Heart right ventricle (tissue), 16 donors: ENCODE data around the gene GATAD2B. TPM values are rescaled to one million over a fixed set of nuclear protein-coding genes. Genes with fewer than 3 reads are reported as not detected.

Source experiments
- ATAC-seq, 8 donors: fragments of 200-7000 bp; cut with Tn5 transposase; one replicate each; pipeline ENCODE4 v1.9.1; 2020; ENCODE audit warnings: mild to moderate bottlenecking in 8 of 8, moderate library complexity in 8 of 8, moderate number of reproducible peaks in 1 of 8
- DNase-seq, 2 donors: peaks; one replicate each; pipeline ENCODE4 v3.0.0-alpha.2; 2020
- H3K27ac ChIP-seq, 10 donors: fragments of 200-600 bp; sonication (generic) in 2 of 10; one replicate each; pipeline versions ENCODE4 v1.5.0 to v1.8.0; 2020 to 2022; ENCODE audit warnings: mild to moderate bottlenecking in 3 of 10
- H3K27me3 ChIP-seq, 7 donors: fragments of 200-600 bp; one replicate each; pipeline ENCODE4 v1.8.0; 2021 to 2022; ENCODE audit warnings: mild to moderate bottlenecking in 2 of 7
- H3K36me3 ChIP-seq, 9 donors: fragments of 200-600 bp; sonication (generic) in 1 of 9; one replicate each; pipeline versions ENCODE4 v1.5.0 to v1.8.0; 2020 to 2022; ENCODE audit warnings: mild to moderate bottlenecking in 2 of 9
- H3K4me1 ChIP-seq, 9 donors: fragments of 200-600 bp; sonication (generic) in 1 of 9; one replicate each; pipeline versions ENCODE4 v1.5.0 to v1.8.0; 2020 to 2022; ENCODE audit warnings: mild to moderate bottlenecking in 4 of 9
- H3K4me3 ChIP-seq, 10 donors: fragments of 200-600 bp; sonication (generic) in 2 of 10; one replicate each; pipeline versions ENCODE4 v1.5.0 to v1.8.0; 2020 to 2022; ENCODE audit warnings: mild to moderate bottlenecking in 7 of 10, moderate library complexity in 2 of 10
- H3K9me3 ChIP-seq, 11 donors: fragments of 200-600 bp in 10 of 11; sonication (generic) in 2 of 11; one replicate each; pipeline versions ENCODE4 v1.5.0 to v1.8.0; 2013 to 2022; ENCODE audit warnings: mild to moderate bottlenecking in 2 of 11, control low read depth in 1 of 11, moderate library complexity in 1 of 11
- CTCF ChIP-seq, 9 donors: fragments of 200-600 bp; sonication (generic) in 2 of 9; IDR thresholded peaks; one replicate each; pipeline versions ENCODE4 v1.5.0 to v1.8.0; 2021 to 2022; ENCODE audit warnings: antibody characterized with exemption in 9 of 9, mild to moderate bottlenecking in 5 of 9, moderate library complexity in 1 of 9
- WGBS, 2 donors: extraction: QIAGEN DNeasy Blood & Tissue Kit; methylation state at CpG; one replicate each; pipeline ENCODE4 v1.1.7; 2013; ENCODE audit warnings: inconsistent platforms in 1 of 2; 5-methylcytosine and 5-hydroxymethylcytosine counted together
- intact Hi-C, 10 donors: fragments of 100-400 bp; cut with DNase I; formaldehyde crosslinking; loops; one replicate each; pipeline versions ENCODE4 v1.11.1 to v1.14.2; 2022
- polyA plus RNA-seq, 2 donors: library from polyadenylated mRNA; stranded (reverse); fragments of 200-250 nt; gene quantifications; one replicate each; pipeline ENCODE4 v1.2.3, GENCODE V29; 2013
- total RNA-seq, 10 donors: library from RNA; stranded (reverse); fragmentation: NEBNext Ultra II Directional in 3 of 10; extraction: Animal tissue kit (Norgen Biotek cat#: 25700) in 3 of 10; gene quantifications; one replicate each; pipeline versions ENCODE4 v1.2.1 to v1.2.4, GENCODE V29; 2021 to 2023
- donor health status: Arrhythmogenic right ventricular cardiomyopathy.
- donor health status: ischemic (EF 13 %, LVEDD 7.1; RV severe dilation, severe dysfunction).
- donor health status: healthy with polysubstance abuse.
- donor health status: DM: no; HTN: yes; CAD: no.
- donor health status: DM: no; HTN: no; CAD: no.
- donor health status: ischemic (EF 25% LVEDD 6.9; RV normal size, moderate dysfunction).
- donor health status: ischemic (EF 25% LVEDD 5.7; RV mildly dilated, moderate dysfunction).
- donor health status: healthy.
- donor health status: DM: yes; HTN: yes; CAD: no.
- donor health status: Ischemic cardiomyopathy.
- donor health status: ischemic (EF 35%, LVEDD 5.7; RV mildly dilated, moderate dysfunction).
- donor health status: nonischemic (EF 11% LVEDD 7.7; RV severe dilation, severe dysfunction).
- donor health status: DM: yes; HTN: yes; CAD: no.
- donor health status: PGD.
- donor health status: ischemic (EF 29% LVEDD 5.4; RV normal size, mild dysfunction).
- donor health status: nonischemic (EF 23%, LVEDD 6.1; RV moderate dilation, normal function).

GATAD2B gene
- total and polyA plus RNA-seq, 12 donors: 3.9 to 52.6 (median 41.9) TPM

GRCh38 chr1:153800516-153800915 is 122.3 kb downstream of the GATAD2B start:
- Histone ChIP-seq H3K4me3 (no peak overlapping the region), H3K36me3 (peaks cover 0 to 16% (median 0%) of the 10 kb centered on the region in 9 donors), H3K9me3 (no peaks in the 10 kb centered on the region), H3K4me1 (peaks cover 0 to 49% (median 27%) of the 10 kb centered on the region in 9 donors), H3K27me3 (no peaks in the 10 kb centered on the region), H3K27ac (no peak overlapping the region)
- DNase-seq: no peak
- TF ChIP-seq CTCF (IDR thresholded peaks at IDR 0.05): no peak
- no peak for ATAC-seq
- intact Hi-C loops: loop anchor here in 1 of 10 donors (5.0 kb wide), 1 partner anchor 182 kb away; no protein-coding TSS in a partner anchor
- 63 to 73% methylated on average over 7 of the region's 7 CpGs for WGBS, 2 donors

- no peaks in the 10 kb centered on the region for H3K9me3 ChIP-seq
- ATAC-seq (no peak), DNase-seq (no peak)
- TF ChIP-seq CTCF (IDR thresholded peaks at IDR 0.05): no peak
- H3K4me3 ChIP-seq: no peak overlapping the region
- H3K27me3 ChIP-seq: no peaks in the 10 kb centered on the region
- peaks cover 0 to 42% (median 21%) of the 10 kb centered on the region in 9 donors for H3K4me1 ChIP-seq
- peaks cover 0 to 16% (median 0%) of the 10 kb centered on the region in 9 donors for H3K36me3 ChIP-seq
- intact Hi-C loops: loop anchor here in 6 of 10 donors (5.0 to 10.0 kb wide), 7 partner anchors 122 to 187 kb away; partner anchors contain the start of genes DENND4B (in 3 of the 6), CREB3L4 (in 1 of the 6), CRTC2 (in 1 of the 6) and GATAD2B (in 1 of the 6)
- H3K27ac ChIP-seq: no peak overlapping the region
- WGBS, 2 donors: 94% methylated on average over 27 of the region's 27 CpGs
Observed at GRCh38 chr1:153799566-153800465, 123.0 kb downstream of the GATAD2B start.

- Histone ChIP-seq H3K4me1 (peaks cover 0 to 34% (median 13%) of the 10 kb centered on the region in 9 donors), H3K36me3 (peaks cover 0 to 16% (median 0%) of the 10 kb centered on the region in 9 donors), H3K27me3 (no peaks in the 10 kb centered on the region), H3K4me3 (no peak overlapping the region), H3K9me3 (no peaks in the 10 kb centered on the region), H3K27ac (no peak overlapping the region)
- ATAC-seq (no peak), DNase-seq (no peak)
- WGBS, 2 donors: 94 to 96% methylated on average over 4 of the region's 4 CpGs
- no peak for TF ChIP-seq CTCF (IDR thresholded peaks at IDR 0.05)
- intact Hi-C loops: loop anchor here in 5 of 10 donors (5.0 to 10.0 kb wide), 7 partner anchors 123 to 188 kb away; partner anchors contain the start of genes DENND4B (in 3 of the 5), CREB3L4 (in 1 of the 5), CRTC2 (in 1 of the 5) and GATAD2B (in 1 of the 5)
Observed at GRCh38 chr1:153799016-153799415, 123.8 kb downstream of the GATAD2B start.

DNA sequence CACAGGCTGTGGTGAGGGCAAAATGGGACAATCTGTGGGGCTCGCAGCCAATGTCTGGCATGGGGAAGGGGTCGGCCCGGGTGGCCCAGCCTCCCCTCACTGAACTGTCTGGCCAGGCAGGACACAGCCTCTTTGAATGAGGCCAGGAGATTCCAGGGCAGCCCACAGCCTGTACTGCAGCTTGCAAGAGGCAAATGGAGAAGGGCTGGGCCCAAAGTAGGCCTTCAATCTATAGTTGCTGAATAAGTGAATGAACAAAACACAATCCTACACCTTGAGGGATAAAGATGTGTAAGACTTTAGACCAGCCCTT is 124.3 kb downstream of the GATAD2B start:
- DNase-seq (no peak), ATAC-seq (no peak)
- Histone ChIP-seq H3K4me3 (no peak overlapping the region), H3K36me3 (peaks cover 0 to 16% (median 0%) of the 10 kb centered on the region in 9 donors), H3K27ac (no peak overlapping the region), H3K4me1 (peaks cover 0 to 28% (median 9%) of the 10 kb centered on the region in 9 donors), H3K9me3 (no peaks in the 10 kb centered on the region), H3K27me3 (no peaks in the 10 kb centered on the region)
- WGBS, 2 donors: 83% methylated on average over 3 of the region's 3 CpGs
- TF ChIP-seq CTCF (IDR thresholded peaks at IDR 0.05): no peak
- intact Hi-C loops: loop anchor here in 5 of 10 donors (5.0 to 10.0 kb wide), 7 partner anchors 124 to 189 kb away; partner anchors contain the start of genes DENND4B (in 3 of the 5), CREB3L4 (in 1 of the 5), CRTC2 (in 1 of the 5) and GATAD2B (in 1 of the 5)
